NCI-H2029 treated with DMSO at 0.1 percent for 48 hours (cell line): ENCODE data around the gene URB2.
"Not testable (repeated sequence)": the region's sequence is repeated elsewhere in the genome, so short reads cannot be mapped to it uniquely, and the experiment has no call there.

ENCODE experiments used
- DNase-seq: peaks from one replicate; lab custom pipeline; 2025; lab: John Stamatoyannopoulos, UW

URB2 gene

DNA sequence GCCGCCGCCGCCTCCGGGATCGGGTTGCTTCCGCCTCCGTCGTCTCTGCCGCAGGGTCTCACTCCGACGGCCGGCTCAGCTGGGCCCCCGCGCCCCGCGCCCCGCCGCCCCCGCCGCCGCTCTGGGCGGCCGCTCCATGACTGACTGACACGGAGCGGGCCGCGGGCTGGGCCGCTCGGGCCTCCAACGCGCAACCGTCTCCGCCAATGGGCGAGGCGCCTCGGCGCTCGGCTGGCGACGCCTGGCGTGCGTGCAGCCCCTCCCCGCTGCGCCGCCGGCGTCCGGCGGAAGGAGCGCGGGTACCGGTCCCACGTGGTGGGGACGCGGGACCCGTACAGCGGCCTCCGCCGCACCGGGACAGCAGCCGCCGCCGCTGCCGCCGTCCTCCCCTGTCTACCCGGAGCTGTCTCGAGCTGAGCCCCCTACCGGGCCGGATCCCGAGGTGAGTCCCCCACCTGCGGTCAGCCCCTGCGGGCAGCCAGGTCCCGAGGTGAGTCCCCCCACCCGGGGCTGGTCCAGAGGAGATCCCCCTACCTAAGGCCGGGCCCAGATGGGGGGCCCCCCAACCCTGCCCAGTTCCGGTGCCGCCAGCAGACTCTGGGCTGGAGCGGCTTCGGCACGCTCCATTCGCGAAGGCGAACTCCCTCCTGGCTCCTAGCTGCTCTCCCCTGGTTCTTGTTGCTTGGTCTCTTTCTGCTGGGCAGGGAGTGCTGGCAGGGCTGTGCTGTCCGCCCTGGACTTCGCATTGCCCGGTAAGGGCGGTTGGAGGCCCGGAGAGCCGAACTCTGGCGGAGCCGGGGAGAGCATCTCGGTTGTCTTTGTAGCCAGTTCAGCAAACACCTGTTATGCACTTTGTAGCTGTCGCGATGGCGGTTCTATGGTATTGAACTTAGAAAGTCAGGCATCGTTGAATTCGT is at the start of gene URB2, which contains the start of gene TAF5L:
URB2 (plus strand) TSS at position 333 of the 917 bp plus-strand sequence. CDS start 1,387 bp downstream, outside the sequence.
TAF5L (minus strand) TSS at position 208 of the 917 bp plus-strand sequence. CDS start 11,640 bp downstream, outside the sequence.
- peak; percentile 13 for DNase-seq

GRCh38 chr1:229578168-229579058 is 47.6 kb upstream of the URB2 start:
- no peak for DNase-seq

- peak; percentile 83 for DNase-seq
Measured at GRCh38 chr1:229579059-229579673, 46.9 kb upstream of the URB2 start.

DNA sequence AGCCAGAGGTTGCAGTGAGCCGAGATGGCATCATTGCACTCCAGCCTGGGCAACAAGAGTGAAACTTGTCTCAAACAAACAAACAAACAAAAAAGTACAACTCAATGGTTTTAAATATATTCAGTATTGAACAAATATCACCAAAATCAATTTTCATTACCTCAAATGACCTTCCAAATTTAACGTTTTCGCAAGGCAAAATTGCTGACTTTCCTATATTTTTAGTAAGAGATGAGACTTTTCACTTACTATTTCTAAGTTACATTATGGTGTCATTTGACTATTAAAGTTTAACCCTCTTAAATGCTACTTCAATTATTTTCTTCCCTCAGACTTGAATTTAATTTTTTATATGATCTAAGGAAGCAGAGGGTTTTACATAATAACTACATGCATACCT is 44.6 kb upstream of the URB2 start:
- no peak for DNase-seq

GRCh38 chr1:229582011-229582694 is 43.9 kb upstream of the URB2 start:
- peak; percentile 90 for DNase-seq

GRCh38 chr1:229582715-229583114 is 43.3 kb upstream of the URB2 start:
- no peak for DNase-seq

GRCh38 chr1:229585338-229585737 is 40.7 kb upstream of the URB2 start:
- DNase-seq: no peak

DNA sequence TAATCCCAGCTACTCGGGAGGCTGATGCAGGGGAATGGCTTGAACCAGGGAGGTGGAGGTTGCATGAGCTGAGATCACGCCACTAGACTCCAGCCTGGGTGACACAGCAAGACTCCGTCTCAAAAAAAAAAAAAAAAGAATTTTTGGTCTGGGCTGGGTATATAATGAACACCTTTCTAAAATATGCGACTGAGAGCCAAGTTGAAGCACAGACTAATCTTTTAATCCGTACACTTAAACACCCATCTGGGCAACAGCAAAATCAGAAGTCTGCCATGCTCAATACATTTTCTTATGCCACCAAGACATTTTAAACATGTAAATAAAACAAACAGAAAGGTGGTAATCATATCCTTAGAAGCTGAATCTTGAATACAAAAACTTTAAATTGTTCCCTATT is 35.9 kb upstream of the URB2 start:
- no peak for DNase-seq

DNA sequence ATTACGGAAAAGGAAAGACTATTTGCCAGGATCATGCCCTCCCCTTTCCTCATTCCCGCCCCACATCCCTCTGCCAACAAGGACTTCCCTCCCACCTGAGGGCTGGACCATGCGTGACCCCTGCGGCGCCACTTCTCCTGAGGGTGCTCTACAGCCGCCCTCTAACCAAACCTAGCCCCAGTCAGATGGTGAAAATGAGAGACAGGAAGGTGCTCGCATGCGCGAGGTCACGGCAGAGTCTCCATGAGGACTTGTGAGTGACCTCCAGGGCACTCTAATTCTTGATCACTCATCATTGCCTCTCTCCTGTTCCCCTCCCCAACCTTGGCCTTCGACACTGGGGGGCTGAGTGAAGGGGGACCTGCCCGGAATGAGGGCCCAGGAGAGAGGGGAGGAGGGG is 32.2 kb upstream of the URB2 start:
- no peak for DNase-seq

DNA sequence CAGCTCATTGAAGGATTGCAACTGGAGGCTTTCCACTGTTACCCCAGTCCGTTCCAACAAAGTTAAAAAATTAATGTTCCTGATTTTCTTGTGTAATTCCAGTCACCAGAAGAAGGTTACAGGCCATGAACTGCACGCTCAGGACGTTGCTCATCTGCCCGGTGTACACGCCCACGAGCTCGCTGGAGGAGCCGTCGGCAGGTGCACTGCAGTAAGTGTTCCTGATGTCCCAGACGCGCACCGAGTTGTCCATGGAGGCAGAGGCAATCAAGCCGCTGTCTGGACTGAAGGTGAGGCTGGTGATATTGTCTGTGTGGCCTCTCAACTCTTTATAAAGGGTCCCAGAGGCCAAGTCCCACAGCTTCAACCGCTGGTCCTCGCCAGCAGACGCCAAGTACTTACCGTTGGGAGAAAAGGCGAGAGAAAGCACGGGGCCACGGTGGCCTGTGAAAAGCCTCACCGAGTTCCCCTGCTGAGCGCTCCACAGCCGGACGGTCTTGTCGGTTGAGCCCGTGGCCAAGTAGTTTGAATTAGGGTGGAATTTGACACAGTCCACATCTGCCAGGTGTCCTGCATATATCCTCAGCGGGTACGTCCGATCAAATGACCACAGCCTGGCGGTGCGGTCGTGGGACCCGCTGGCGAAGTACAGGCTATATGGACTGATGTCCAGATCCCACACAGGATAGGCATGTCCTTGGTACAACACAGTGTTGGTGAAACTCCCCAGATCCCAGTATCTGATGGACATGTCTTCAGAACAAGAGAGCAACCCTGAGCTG is 31.6 kb upstream of the URB2 start:
- no peak for DNase-seq

DNA sequence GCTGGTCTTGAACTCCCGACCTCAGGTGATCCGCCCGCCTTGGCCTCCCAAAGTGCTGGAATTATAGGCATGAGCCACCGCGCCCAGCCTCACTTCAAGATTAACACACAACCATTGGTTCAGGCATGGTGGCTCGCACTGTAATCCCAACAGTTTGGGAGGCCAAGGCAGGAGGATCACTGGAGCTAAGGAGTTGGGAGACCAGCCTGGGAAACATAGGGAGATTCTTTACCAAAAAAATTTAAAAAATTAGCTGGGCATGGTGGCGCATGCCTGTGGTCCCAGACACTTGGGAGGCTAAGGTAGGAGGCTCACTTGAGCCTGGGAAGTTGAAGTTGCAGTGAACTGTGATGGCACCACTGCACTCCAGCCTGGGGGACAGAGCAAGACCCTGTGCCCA is 30.2 kb upstream of the URB2 start:
- DNase-seq: not testable (repeated sequence)

- DNase-seq: no peak
Measured at GRCh38 chr1:229596925-229597699, 28.9 kb upstream of the URB2 start.

DNA sequence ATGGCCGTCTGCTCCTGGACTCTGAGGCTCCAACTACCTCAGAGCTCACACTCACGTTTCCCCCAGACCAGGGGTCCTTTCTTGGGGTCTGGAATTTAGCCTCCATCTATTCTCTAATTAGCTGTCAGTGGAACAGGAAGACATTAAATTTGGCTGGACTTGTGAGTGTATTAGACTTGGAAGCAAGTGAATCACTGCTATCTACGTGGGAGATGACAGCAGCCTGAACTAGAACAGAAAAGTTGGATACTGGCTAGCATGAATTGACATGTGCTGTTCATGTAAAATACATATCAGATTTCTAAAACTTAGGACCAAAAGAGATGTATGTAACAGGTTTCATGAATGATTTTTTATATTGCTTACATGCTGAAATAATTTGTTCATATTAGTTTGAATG is 28.2 kb upstream of the URB2 start:
- DNase-seq: no peak

DNA sequence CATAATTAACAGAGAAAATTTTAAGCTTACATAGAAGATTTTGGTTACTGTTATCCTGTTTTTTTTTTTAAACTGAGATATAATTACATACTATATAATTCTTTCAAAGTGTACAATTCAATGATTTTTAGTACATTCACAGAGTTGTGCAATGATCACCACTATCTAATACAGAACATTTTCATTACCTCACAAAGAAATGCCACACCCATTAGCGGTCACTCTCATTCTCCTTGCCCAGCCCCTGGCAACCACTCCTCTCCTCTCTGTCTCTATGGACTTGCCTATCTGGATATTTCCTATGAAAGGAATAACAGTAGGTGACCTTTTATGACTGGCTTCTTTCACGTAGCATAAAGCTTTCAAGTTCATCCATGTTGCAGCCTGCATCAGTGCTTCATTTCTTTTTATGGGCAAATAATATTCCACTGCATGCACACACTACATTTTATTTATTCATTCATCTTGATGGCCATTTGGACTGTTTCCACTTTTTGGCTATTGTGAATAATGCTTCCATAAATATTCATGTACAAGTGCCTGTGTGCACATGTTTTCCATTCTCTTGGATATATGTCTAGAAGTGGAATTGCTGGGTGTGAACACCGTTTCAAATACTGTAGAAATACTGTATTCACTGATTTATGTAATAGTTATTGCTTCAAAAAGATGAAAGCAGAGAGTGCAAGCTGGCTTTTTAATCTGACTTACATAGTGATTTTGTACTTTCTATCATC is 26.7 kb upstream of the URB2 start:
- no peak for DNase-seq

- no peak for DNase-seq
Measured at GRCh38 chr1:229600229-229600628, 25.8 kb upstream of the URB2 start.

DNA sequence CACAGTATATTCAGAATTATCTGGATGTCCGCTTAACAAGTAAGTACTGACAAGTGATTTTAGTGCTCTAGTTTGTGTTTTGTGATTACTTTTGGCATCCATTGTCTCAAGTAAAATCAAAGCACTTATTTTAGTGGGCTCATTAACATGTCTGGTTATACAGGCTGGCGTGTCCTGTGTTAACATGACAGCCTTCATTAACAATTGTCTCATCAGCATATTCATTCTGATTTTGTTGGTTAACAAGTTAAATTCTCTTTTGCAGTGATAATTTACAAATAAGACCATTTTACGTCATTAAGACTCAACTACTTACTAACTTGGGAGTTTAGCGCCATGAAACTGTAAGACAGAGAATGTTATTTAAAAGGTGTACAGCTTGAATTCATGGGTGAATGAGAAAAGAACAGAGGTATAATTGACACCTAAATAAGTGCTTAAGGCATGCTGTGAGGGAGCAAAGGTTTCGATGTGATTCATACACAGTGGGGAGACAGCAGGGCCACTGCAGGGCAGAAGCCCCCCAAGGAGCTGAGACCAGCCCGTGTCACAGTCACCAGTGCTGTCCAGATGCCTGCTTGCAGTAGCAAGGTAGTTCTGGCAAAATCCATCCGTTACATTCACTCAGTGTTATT is 22.6 kb upstream of the URB2 start:
- DNase-seq: no peak

DNA sequence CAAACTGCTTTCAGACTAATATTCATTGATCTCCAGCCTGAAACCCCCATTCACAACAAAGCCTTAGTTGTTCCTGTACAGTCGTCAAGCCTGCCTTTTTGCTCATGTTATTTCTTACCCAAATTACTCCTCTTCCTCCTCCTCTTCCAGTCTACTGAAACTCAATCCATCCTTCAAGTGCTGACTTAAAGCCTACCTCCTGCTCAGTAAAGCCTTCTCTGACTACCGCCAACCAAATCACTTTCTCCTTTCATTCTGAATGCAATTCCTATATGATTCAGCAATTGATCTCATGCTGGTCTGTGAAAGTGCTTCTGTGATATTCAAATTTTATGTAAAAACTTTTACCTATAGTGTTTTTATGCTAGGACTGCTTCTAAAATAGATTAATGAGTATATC is 18.7 kb upstream of the URB2 start:
- no peak for DNase-seq

DNA sequence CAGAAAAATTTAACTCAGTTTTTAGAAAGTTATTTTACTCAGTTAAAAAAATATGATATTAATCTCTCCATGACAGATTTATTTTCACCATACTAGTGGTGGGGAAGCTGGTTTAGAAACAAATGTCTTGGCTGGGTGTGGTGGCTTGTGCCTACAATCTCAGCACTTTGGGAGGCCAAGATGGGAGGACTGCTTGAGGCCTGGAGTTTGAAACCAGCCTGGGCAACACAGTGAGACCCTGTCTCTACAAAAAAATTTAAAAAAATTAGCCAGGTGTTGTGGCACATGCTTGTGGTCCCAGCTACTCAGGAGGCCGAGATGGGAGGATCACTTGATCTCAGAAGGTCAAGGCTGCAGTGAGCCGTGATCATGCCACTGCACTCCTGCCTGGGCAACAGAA is 17.5 kb upstream of the URB2 start:
- no peak for DNase-seq

GRCh38 chr1:229613938-229614337 is 12.1 kb upstream of the URB2 start:
- no peak for DNase-seq
